HG03354 (cell line): ENCODE measurements around the gene CH25H.
"Not testable (repeated sequence)": the region's sequence is repeated elsewhere in the genome, so short reads cannot be mapped to it uniquely, and the experiment has no call there.

Experiments
- ATAC-seq: cut with Tn5 transposase; IDR thresholded peaks from one replicate; pipeline ENCODE4 v1.9.1; 2021; ENCODE audit warnings: mild to moderate bottlenecking; ENCODE audit not compliant: unreplicated experiment, poor library complexity, severe bottlenecking

CH25H gene

GRCh38 chr10:89207181-89207800 is at the start of gene CH25H:
Gene CH25H, minus strand, starts transcription at chr10:89207317. Its CDS starts 25 bp downstream, at chr10:89207292.
- ATAC-seq, result peak; percentile 51

- no peak for ATAC-seq
Measured at GRCh38 chr10:89256340-89256739, 49.2 kb upstream of the CH25H start.

- ATAC-seq, result no peak
Measured at GRCh38 chr10:89255793-89256192, 48.7 kb upstream of the CH25H start.

GRCh38 chr10:89255091-89255579 is 48.0 kb upstream of the CH25H start:
- not testable (repeated sequence) for ATAC-seq

- no peak for ATAC-seq
Measured at GRCh38 chr10:89252225-89252585, 45.1 kb upstream of the CH25H start.

- peak; percentile 98 for ATAC-seq
Measured at GRCh38 chr10:89251409-89252224, 44.5 kb upstream of the CH25H start, which contains the start of gene LIPA. Gene LIPA, minus strand, starts transcription at chr10:89251775. Its CDS starts 4,127 bp downstream, at chr10:89247648.

GRCh38 chr10:89250865-89251408 is 43.8 kb upstream of the CH25H start:
- no peak for ATAC-seq

GRCh38 chr10:89248990-89249389 is 41.9 kb upstream of the CH25H start:
- ATAC-seq, result no peak

- ATAC-seq, result not testable (repeated sequence)
Measured at GRCh38 chr10:89247623-89248022, 40.5 kb upstream of the CH25H start.

GRCh38 chr10:89245802-89246201 is 38.7 kb upstream of the CH25H start:
- peak; percentile 66 for ATAC-seq

GRCh38 chr10:89242840-89243568 is 35.9 kb upstream of the CH25H start:
- no peak for ATAC-seq

- ATAC-seq, result no peak
Measured at GRCh38 chr10:89242345-89242684, 35.2 kb upstream of the CH25H start.

GRCh38 chr10:89241486-89242344 is 34.6 kb upstream of the CH25H start:
- ATAC-seq, result peak; percentile 34

- no peak for ATAC-seq
Measured at GRCh38 chr10:89241026-89241425, 33.9 kb upstream of the CH25H start.

GRCh38 chr10:89240519-89240918 is 33.4 kb upstream of the CH25H start:
- no peak for ATAC-seq

GRCh38 chr10:89238956-89239644 is 32.0 kb upstream of the CH25H start:
- no peak for ATAC-seq

GRCh38 chr10:89237849-89238248 is 30.7 kb upstream of the CH25H start:
- ATAC-seq, result no peak

GRCh38 chr10:89236226-89236797 is 29.2 kb upstream of the CH25H start:
- ATAC-seq, result no peak
